ENCODE data around the gene JAG1.

DNA sequence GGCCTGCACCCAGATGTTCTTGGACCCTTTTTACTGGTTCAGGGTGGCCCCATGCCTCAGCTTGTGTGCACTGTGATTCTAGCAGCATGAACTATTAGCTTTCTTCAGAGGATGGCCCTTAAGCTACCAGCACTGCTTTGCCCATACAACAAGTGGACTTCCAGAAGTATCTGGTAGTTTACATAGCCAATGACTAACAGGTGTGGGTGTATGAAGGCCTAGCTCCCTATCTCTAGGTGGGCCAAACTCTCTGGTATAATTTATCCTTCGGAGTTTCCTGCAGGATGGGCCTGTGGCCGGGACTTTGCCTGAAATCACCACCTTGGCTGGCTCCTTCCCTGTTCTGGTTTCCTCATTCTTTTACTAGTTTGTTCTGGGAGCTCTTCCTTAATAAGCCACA, 26.1 kb upstream of the JAG1 start:
- TF ChIP-seq, protein P1, sequence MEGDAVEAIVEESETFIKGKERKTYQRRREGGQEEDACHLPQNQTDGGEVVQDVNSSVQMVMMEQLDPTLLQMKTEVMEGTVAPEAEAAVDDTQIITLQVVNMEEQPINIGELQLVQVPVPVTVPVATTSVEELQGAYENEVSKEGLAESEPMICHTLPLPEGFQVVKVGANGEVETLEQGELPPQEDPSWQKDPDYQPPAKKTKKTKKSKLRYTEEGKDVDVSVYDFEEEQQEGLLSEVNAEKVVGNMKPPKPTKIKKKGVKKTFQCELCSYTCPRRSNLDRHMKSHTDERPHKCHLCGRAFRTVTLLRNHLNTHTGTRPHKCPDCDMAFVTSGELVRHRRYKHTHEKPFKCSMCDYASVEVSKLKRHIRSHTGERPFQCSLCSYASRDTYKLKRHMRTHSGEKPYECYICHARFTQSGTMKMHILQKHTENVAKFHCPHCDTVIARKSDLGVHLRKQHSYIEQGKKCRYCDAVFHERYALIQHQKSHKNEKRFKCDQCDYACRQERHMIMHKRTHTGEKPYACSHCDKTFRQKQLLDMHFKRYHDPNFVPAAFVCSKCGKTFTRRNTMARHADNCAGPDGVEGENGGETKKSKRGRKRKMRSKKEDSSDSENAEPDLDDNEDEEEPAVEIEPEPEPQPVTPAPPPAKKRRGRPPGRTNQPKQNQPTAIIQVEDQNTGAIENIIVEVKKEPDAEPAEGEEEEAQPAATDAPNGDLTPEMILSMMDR (conservative IDR thresholded peaks at IDR 0.05; ENCODE audit: low read depth, low read length) = no peak
- no peak for TF ChIP-seq EZH2 (IDR thresholded peaks at IDR 0.05; ENCODE audit: low read length, unreplicated experiment)

Measured in PC-3 (cell line).